Loucy (cell line): ENCODE measurements around the gene ENTPD2.

Experiments used
- EZH2phosphoT487 ChIP-seq: fragments of 200-600 bp; IDR thresholded peaks from 2 replicates; pipeline ENCODE4 v1.6.1; 2018; ENCODE audit warnings: antibody characterized with exemption, mild to moderate bottlenecking, moderate library complexity, borderline replicate concordance
- TF ChIP-seq, protein P1 (sequence below): fragments of 200-600 bp; sonication (generic); conservative IDR thresholded peaks from 2 replicates; pipeline ENCODE4 v1.5.1; 2014; ENCODE audit warnings: mild to moderate bottlenecking, antibody characterized with exemption, low read length

DNA sequence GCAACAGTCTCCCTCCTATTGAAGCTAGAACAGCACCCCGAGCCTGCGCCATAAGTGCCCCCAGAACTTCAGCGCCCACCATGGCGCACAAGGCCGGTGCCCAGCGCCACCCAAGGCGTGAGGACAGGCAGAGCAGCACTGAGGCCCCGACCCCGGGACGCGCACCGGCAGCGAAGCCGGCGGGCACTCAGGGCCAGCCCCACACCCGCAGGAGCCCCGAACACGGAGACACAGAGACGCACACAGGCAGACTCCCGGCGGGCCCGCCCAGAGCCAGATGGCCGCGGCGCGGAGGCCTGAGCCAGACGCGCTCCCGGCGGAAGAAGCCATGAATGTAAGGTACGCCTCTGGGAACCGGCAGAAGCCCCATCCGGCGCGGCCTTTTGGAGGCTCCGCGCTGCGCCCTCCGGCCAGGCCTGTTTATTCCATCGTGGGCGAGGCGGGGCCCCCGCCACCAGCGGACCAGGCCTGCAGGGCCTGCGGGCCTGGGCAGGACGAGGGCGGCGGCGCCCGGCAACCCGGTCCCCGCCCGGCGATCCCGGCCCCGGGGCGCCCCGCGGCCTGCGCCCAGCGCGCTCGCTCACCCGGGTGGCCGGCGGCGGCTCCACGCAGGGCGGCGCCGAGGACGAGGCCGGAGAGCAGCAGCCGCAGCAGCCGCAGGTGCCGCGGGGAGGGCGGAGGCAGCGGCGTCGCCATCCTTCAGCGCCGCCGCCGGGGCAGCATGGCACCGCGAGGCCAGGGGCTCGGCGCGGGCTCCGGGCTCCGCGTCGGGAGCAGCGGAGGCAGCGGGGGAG, 8.4 kb downstream of the ENTPD2 start:
- TF ChIP-seq, protein P1, sequence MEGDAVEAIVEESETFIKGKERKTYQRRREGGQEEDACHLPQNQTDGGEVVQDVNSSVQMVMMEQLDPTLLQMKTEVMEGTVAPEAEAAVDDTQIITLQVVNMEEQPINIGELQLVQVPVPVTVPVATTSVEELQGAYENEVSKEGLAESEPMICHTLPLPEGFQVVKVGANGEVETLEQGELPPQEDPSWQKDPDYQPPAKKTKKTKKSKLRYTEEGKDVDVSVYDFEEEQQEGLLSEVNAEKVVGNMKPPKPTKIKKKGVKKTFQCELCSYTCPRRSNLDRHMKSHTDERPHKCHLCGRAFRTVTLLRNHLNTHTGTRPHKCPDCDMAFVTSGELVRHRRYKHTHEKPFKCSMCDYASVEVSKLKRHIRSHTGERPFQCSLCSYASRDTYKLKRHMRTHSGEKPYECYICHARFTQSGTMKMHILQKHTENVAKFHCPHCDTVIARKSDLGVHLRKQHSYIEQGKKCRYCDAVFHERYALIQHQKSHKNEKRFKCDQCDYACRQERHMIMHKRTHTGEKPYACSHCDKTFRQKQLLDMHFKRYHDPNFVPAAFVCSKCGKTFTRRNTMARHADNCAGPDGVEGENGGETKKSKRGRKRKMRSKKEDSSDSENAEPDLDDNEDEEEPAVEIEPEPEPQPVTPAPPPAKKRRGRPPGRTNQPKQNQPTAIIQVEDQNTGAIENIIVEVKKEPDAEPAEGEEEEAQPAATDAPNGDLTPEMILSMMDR: no peak
- no peak for TF ChIP-seq EZH2phosphoT487
